Caco-2 (cell line): ENCODE data around the gene BCOR. TPM values are rescaled to one million over a fixed set of nuclear protein-coding genes. Genes with fewer than 3 reads are reported as not detected.

Experiments used
- BruUV-seq: library from RNA; stranded (reverse); fragments of 400-500 nt; replicated peaks from 2 replicates; lab custom pipeline; 2021; lab: Mats Ljungman, UMichigan
- CTCF ChIA-PET: fragments of 300-600 bp; sonication (Branson Sonifier 250); formaldehyde crosslinking; loops from one replicate; lab custom pipeline; 2022; ENCODE audit warnings: antibody characterized with exemption; lab: Charles Lee
- POLR2A ChIA-PET: fragments of 300-600 bp; sonication (Branson Sonifier 250); formaldehyde crosslinking; loops from one replicate; lab custom pipeline; 2022; ENCODE audit warnings: antibody characterized with exemption; lab: Charles Lee
- DNase-seq, 2 experiments: peaks; one replicate each; pipeline versions ENCODE4 v3.0.0 to v3.0.0-alpha.2; 2020 to 2022
- H3K27me3 ChIP-seq: replicated peaks from 2 replicates; pipeline ENCODE4 v1.6.0; 2011; ENCODE audit warnings: low read length; ENCODE audit not compliant: control insufficient read depth, insufficient read depth
- H3K36me3 ChIP-seq: 2 replicates; pipeline ENCODE4 v1.5.1; 2011; ENCODE audit warnings: low read length; ENCODE audit not compliant: control insufficient read depth, insufficient read depth
- H3K4me1 ChIP-seq: fragments of 250-450 bp; sonication (Bioruptor Pico); 2 replicates; pipeline ENCODE4 v1.5.1; 2020; ENCODE audit warnings: mild to moderate bottlenecking
- H3K4me3 ChIP-seq: 2 replicates; pipeline ENCODE4 v1.5.1; 2011; ENCODE audit warnings: low read depth, mild to moderate bottlenecking, control low read depth, low read length
- H3K9me3 ChIP-seq: fragments of 250-450 bp; sonication (Bioruptor Pico); 2 replicates; pipeline ENCODE4 v1.5.1; 2020; ENCODE audit warnings: mild to moderate bottlenecking, moderate library complexity
- H3K27ac Mint-ChIP-seq: one replicate; pipeline ENCODE4 v1.8.0; 2022; ENCODE audit warnings: mixed read lengths; ENCODE audit not compliant: unreplicated experiment
- H3K27me3 Mint-ChIP-seq: one replicate; pipeline ENCODE4 v1.8.0; 2022; ENCODE audit warnings: mixed read lengths; ENCODE audit not compliant: insufficient read depth, unreplicated experiment
- H3K36me3 Mint-ChIP-seq: one replicate; pipeline ENCODE4 v1.8.0; 2022; ENCODE audit warnings: mild to moderate bottlenecking, mixed read lengths; ENCODE audit not compliant: insufficient read depth, unreplicated experiment
- H3K4me1 Mint-ChIP-seq: one replicate; pipeline ENCODE4 v1.8.0; 2022; ENCODE audit warnings: low read depth, mixed read lengths; ENCODE audit not compliant: unreplicated experiment
- H3K4me3 Mint-ChIP-seq: one replicate; pipeline ENCODE4 v1.8.0; 2022; ENCODE audit warnings: mild to moderate bottlenecking, moderate library complexity, mixed read lengths; ENCODE audit not compliant: unreplicated experiment
- H3K9me3 Mint-ChIP-seq: one replicate; pipeline ENCODE4 v1.8.0; 2022; ENCODE audit warnings: mixed read lengths; ENCODE audit not compliant: unreplicated experiment
- CTCF ChIP-seq, 2 experiments: fragments of 200-600 bp in 1 of 2; IDR thresholded peaks; 1 replicate in 1 of 2; 2 replicates in 1 of 2; pipeline versions ENCODE4 v1.5.1 to v1.8.0; 2011 to 2022; ENCODE audit warnings: antibody characterized with exemption in 1 of 2, control low read depth in 1 of 2, inconsistent platforms in 1 of 2, low read depth in 1 of 2, low read length in 1 of 2, mild to moderate bottlenecking in 1 of 2, moderate library complexity in 1 of 2; ENCODE audit not compliant: insufficient read depth in 1 of 2, severe bottlenecking in 1 of 2, unreplicated experiment in 1 of 2
- intact Hi-C: fragments of 100-400 bp; cut with micrococcal nuclease; formaldehyde crosslinking; loops from one replicate; pipeline ENCODE4 v1.10.0; 2022; ENCODE audit not compliant: unreplicated experiment
- total RNA-seq: library from RNA; stranded (reverse); gene quantifications from 2 replicates; pipeline ENCODE4 v1.2.3, GENCODE V29; 2022

BCOR gene
- total RNA-seq, 1 experiment from 2014 or later, result 16.2 TPM

- no peaks in the 10 kb centered on the region for H3K36me3 ChIP-seq
- Mint-ChIP-seq H3K9me3 (no peaks in the 10 kb centered on the region), H3K27ac (no peak overlapping the region), H3K36me3 (no peaks in the 10 kb centered on the region), H3K27me3 (no peaks in the 10 kb centered on the region), H3K4me1 (no peaks in the 10 kb centered on the region), H3K4me3 (peak overlapping the region; percentile 73)
- H3K4me1 ChIP-seq, result no peaks in the 10 kb centered on the region
- peak overlapping the region; percentile 60 for H3K4me3 ChIP-seq
- no peak for TF ChIP-seq CTCF (IDR thresholded peaks at IDR 0.05; ENCODE audit: insufficient read depth in 1 of 2, low read depth in 1 of 2, low read length in 1 of 2, severe bottlenecking in 1 of 2, unreplicated experiment in 1 of 2)
- ChIA-PET CTCF (no interaction called here), POLR2A (interaction anchor here (0.6 kb wide), 1 partner anchor 133 kb away, joined by 4 read pairs; no protein-coding TSS in a partner anchor)
- intact Hi-C loops, result loop anchor here (2.0 kb wide), 1 partner anchor 38 kb away; no protein-coding TSS in a partner anchor
- BruUV-seq, result no TSS peak
- H3K27me3 ChIP-seq, result no peaks in the 10 kb centered on the region
- DNase-seq, result peak; percentile 41 to 50
- H3K9me3 ChIP-seq, result no peaks in the 10 kb centered on the region
Observed at GRCh38 chrX:40146262-40147125, 48.7 kb upstream of the BCOR start.

- intact Hi-C loops, result loop anchor here (2.0 kb wide), 1 partner anchor 37 kb away; no protein-coding TSS in a partner anchor
- Mint-ChIP-seq H3K27ac (no peak overlapping the region), H3K9me3 (no peaks in the 10 kb centered on the region), H3K4me1 (no peaks in the 10 kb centered on the region), H3K36me3 (no peaks in the 10 kb centered on the region), H3K27me3 (no peaks in the 10 kb centered on the region), H3K4me3 (peak overlapping the region; percentile 73)
- no peak for DNase-seq
- H3K9me3 ChIP-seq, result no peaks in the 10 kb centered on the region
- H3K36me3 ChIP-seq, result no peaks in the 10 kb centered on the region
- BruUV-seq, result no TSS peak
- TF ChIP-seq CTCF (IDR thresholded peaks at IDR 0.05; ENCODE audit: insufficient read depth in 1 of 2, low read depth in 1 of 2, low read length in 1 of 2, severe bottlenecking in 1 of 2, unreplicated experiment in 1 of 2), result no peak
- H3K27me3 ChIP-seq, result no peaks in the 10 kb centered on the region
- ChIA-PET CTCF (no interaction called here), POLR2A (no interaction called here)
- H3K4me3 ChIP-seq, result peak overlapping the region; percentile 60
- H3K4me1 ChIP-seq, result no peaks in the 10 kb centered on the region
Observed at GRCh38 chrX:40145923-40146261, 48.1 kb upstream of the BCOR start.

- intact Hi-C loops, result no loop called here
- CTCF ChIA-PET, result no interaction called here
Observed at GRCh38 chrX:40145001-40145922, 47.5 kb upstream of the BCOR start.

More at GRCh38 chrX:40145001-40145922, 47.5 kb upstream of the BCOR start:
- Histone ChIP-seq H3K27me3 (no peaks in the 10 kb centered on the region), H3K4me3 (peak overlapping the region; percentile 60), H3K9me3 (no peaks in the 10 kb centered on the region), H3K4me1 (no peaks in the 10 kb centered on the region), H3K36me3 (no peaks in the 10 kb centered on the region)
- Mint-ChIP-seq H3K4me3 (peak overlapping the region; percentile 73), H3K36me3 (no peaks in the 10 kb centered on the region), H3K27ac (no peak overlapping the region), H3K9me3 (no peaks in the 10 kb centered on the region), H3K4me1 (no peaks in the 10 kb centered on the region), H3K27me3 (no peaks in the 10 kb centered on the region)
- no peak for TF ChIP-seq CTCF (IDR thresholded peaks at IDR 0.05; ENCODE audit: insufficient read depth in 1 of 2, low read depth in 1 of 2, low read length in 1 of 2, severe bottlenecking in 1 of 2, unreplicated experiment in 1 of 2)
- BruUV-seq, result no TSS peak
- DNase-seq, result no peak
- POLR2A ChIA-PET, result no interaction called here
